HG03354 (cell line): Measurements from ENCODE around the gene LRRC4C.

Source experiments
- ATAC-seq: cut with Tn5 transposase; IDR thresholded peaks from one replicate; pipeline ENCODE4 v1.9.1; 2021; ENCODE audit warnings: mild to moderate bottlenecking; ENCODE audit not compliant: unreplicated experiment, poor library complexity, severe bottlenecking

The LRRC4C gene

DNA sequence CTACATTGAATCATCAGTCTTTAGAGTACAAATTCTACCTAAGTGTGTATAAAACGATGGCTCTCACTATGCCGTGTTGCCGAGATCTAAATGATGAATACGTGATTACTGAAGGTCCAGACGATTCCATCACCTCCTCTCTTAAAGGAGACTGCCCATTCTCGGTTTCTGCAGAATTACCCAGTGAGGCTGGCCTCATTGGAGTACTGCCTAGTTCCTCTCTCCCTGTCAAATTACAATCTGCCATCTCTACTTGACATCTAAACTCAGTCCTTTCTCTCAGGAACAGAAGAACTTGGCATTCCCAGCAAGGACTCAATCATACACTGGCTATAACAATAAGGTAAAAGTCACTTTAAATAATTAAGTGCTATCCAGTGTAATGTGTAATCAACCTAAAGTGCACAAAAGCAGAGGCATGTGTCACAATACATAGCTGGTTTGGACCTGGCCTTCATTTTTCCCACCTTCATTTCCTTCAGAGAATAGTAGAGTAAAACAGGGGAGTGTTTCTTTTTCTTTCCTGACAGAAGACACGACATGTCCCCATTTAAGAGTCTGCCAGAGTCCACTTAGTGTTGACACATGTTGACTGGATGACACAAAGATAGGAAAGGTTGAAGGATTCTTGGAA, 634.1 kb downstream of the LRRC4C start:
- no peak for ATAC-seq

DNA sequence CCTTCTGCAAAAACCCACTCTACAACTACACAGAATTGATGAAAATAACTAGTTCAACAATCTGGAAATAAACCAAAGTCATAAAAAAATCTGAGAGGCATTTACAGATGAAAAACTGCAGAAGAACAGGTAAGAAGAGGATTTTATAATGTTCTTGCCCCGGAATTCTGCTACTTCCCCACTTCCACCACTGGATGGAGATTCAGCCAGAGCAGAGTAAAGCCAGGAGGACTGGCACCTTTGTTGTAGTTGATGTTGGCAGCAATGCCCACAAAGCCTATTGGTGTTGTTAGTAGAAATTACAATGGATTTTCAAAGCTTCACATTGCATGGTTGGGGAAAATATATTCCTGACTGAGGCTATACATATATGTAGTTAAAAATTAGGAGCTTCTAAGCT, 640.2 kb downstream of the LRRC4C start:
- no peak for ATAC-seq

DNA sequence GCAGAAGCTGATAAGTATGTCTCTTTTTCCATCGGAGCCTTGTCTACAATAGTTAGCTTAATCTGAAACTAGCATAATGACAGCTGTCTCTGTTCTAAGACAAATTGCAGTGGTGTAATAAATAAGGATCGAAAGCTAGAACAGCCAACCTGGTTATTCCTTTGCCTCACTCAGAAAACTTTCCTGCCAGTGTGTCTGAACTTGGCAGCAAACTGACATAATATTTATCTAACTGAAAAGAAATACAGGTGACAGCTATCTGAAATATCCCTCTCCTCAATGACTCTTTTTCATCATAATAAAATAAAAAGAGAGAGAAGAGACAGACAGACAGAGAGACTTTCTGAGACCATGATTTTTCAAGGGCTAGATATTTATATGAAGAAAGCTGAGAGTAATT, 642.5 kb downstream of the LRRC4C start:
- no peak for ATAC-seq

DNA sequence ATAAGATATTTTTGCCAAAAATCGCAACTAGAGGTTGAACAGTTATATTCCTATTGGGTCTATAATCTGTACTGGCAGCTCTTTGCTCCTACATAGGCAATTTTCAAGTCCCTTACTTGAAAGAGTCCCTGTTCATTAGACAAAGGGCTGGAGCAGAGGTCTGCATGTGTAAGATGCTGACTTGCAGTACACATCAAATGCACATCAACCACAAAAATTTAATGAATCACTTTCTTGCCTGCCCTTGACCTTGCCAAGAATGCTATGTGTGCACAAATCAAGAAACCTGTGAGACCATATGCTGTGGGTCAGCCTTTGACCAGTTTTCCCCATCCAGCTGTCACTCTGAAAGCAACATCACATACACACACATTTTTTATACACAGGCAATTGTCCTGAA, 661.5 kb downstream of the LRRC4C start:
- ATAC-seq, result no peak

DNA sequence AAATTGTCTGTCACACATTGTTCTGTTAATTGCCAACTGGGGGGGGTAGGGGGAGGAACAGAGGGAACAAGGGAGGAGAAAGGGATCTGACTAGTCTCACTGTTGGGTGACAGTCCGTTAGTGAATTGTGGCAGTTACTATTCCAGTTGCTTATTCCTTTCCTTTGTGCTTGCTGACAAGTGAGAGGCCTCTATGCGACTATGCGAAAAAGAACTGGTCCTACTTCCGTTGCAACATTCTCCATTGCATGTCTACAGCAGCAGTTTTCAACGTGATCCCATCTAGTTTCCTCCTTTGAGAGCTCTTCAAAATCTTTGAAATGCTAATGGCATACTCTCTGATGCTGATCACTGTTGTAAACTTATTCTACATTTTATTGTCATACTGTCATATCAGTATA, 672.2 kb downstream of the LRRC4C start:
- ATAC-seq, result no peak

DNA sequence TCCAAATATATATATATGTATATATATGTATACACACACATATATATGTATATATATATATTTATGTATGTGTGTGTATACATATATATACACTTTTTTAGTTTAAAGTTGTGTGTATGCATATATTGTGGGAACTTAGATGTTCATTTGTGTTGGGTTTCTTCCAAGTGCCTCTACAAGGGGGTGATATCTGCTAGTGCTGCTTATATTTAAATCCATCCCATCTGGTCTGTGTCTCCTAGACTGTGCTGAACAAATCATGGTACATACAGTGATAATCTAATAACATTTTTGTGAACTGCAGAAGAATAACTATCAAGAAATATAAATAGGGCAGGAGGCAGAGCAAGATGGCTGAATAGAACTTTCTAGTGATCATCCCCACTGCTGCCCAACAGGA, 696.4 kb downstream of the LRRC4C start:
- ATAC-seq, result no peak

DNA sequence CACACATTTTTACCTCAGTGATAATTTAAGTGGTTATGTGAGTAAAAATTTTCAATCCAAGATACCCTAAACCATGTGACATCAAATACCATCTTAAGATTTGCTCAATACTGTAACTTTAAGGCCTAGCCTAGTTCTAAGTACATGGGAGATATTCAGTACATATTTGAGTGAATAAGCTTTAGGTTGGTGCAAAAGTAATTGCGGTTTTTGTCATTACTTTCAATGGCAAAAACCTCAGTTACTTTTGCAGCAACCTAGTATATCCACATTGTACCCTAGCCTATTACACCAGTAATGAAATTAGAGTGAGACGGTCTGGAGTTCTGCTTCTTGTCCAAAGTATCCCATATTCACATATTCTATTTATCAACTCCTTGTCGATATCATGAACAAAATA, 700.1 kb downstream of the LRRC4C start:
- ATAC-seq, result no peak

DNA sequence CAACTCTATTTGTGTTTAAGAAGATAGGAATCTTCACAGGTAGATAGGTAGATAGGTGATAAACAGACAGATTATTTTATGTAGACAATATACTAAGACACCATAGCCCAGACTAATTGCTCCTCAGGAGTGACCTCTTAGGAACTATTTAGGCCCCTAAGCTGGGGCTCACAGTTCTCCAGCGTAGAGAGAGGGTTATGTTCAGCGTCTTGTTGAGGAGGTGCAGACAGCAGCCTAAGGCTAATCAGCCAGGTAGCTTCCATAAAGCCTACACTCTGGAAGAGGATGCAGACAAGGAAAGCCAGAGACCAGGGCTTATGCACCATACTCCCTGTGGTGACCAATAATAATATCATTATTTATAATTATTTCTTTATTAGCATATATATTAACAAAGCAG, 705.2 kb downstream of the LRRC4C start:
- ATAC-seq, result no peak

DNA sequence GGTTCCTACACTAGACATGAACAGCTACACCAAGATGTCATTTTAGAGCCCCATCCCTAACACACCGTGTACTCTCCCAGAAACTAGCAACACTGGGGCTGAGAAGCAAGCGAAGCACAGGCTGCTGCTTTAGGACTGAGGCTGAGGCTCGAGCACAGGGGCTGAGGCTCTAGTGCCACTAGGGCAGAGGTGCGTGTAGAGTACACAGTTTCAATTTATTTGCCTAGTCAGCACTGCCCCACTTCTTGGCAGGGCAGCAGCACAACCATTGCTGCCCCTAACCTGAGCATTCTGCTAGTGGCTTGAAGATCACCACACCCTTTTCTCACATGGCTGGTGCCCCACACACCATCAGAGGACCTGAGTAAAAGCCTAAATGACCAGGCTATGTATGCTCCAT, 713.2 kb downstream of the LRRC4C start:
- ATAC-seq, result no peak

DNA sequence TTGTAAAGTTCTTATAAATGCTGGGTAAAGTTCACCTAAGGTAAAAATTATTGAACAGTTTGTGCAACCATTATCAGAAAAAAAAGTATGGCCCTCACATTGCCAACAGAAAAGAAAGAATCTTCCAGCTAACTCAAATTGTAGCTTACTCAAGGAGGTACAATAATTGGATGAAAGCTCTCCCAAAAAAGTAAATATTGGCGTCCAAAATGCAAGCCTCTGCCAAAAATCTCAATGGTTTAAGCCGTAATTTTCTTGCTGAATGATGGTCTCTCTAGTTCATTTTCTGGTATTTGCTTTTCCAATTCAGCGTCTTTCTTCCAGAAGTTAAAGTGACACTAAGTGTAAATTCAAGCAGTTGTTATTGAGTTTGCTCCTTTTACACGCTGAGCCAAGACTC, 727.3 kb downstream of the LRRC4C start:
- no peak for ATAC-seq

DNA sequence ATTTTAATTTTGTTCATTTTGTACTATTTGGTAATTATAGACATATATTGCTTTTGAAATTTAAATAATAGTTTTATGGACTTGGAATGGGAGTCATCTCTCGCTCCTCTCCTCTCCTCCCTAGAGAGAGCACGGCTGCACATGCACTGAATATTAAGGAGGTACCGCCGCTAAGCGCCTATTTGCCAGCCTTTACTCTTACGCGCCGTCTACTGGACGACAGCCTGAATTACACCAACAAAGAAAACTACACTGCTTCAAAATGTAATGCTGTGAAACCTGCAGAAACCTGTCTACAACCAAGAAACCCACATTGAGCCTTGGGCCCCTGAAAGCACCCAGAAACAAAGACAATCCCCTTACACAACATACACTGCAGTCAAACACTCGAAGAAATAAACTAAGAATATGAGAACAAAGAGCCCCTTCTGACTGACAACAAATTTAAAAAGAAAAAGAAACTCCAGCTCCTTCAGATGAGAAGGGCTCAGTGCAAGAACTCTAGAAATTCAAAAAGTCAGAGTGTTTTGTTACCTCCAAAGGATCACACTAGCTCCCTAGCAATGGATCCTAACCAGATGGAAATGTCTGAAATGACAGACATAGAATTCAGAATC, 737.2 kb downstream of the LRRC4C start:
- peak; percentile 53 for ATAC-seq

DNA sequence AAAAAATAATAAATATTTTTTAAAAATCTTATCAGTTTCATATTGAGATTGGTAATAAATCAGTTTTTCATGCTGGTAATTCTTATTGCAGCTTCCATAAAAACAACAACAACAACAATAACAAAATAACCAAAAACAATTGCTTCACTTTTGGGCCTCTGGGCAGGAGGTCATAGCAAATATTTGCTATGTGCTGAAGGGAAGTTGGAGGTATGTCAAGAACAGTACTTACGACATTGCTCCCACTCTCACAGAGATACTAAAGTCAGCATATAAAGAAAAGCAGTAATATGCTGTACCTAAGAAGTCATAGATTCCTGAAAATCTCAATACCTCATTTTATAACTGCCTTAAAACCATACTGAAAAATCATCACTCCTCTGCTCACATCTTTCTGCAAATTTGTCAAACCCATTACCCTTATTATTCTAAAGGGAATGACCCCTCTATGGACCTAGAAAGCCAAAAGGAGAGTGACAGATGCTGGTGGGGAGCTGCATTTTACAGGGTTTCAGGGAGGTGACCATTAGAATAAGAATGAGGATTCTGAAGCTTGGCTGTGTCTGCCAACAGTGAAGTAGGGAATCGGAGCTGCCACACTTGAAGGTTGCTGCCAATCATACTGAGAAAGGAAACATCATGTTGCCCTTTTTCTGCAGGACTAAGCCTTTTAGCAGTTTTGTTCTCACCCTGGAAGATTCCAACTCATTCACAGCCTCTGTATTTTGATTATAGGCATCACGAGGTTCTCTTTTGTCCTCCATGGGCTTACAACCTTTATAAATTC, 742.9 kb downstream of the LRRC4C start:
- no peak for ATAC-seq

DNA sequence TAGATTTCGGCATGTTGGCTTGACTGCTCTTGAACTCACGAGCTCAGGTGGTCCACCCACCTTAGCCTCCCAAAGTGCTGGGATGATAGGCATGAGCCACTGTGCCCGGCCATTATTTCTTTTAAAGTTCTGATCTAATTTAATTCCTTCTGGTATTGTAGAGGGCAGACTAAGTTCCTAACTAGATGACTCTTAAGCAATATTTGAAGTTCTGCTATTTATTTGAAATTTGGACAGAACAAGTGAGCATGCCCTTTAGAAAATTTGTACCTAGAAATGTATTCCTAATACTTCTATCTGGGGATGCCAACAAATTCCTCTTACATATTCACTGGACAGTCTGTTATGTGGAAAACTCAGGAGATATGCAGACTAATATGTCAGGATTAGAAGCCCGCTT, 746.4 kb downstream of the LRRC4C start:
- ATAC-seq, result no peak

DNA sequence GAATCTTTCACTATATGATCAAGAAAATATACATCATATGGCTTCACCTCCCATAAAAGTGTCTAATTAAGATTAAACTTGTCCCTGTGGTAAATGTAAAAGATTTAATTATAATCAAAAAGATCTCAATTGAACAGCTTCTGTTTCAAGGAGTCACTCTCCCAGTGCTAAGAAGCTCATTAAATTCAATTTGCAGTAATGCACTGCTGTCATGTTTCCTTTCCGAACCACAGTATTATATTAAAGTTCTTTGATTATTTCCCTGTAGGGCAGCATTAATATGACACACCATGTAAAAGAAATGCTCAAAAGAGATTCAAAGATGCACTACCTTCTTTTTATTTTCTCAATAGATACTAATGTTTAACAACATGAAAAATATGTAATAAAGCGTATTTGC, 758.4 kb downstream of the LRRC4C start:
- ATAC-seq, result no peak

DNA sequence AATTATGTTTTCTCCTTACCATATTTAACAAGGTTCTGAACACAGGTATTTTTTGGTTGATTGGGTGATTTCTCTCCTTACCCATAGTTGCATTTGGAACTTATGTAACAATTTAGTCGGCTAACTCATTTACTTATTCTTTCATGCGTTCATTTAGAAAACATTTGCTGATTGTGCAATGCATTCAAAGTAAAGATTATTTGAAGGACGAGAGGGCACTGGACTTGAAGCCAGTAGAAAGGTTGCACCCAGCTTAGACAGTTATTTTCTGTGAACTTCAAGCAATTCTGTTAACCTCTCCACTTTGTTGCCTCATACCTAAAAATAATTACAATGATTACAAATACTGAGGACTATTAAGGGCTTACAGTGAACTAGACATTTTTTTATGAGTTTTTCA, 769.6 kb downstream of the LRRC4C start:
- no peak for ATAC-seq

DNA sequence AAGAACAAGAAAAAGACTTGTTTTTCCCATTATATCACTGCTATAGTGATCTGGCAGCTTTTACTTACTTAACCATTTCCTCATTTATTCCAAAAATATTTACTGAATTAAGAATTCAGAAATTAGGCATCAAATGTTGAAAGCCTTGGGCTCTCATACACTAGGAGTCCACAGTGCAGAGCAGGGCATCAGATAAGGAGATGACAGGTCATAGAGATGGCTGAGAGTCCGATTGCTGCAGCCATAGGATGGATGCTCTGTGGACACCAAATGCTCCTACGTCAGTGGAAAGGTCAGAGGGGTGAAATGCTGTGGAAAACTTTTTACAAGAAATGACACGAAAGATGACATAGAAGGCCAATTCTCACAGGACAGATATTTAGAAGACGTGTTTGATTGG, 771.1 kb downstream of the LRRC4C start:
- no peak for ATAC-seq

DNA sequence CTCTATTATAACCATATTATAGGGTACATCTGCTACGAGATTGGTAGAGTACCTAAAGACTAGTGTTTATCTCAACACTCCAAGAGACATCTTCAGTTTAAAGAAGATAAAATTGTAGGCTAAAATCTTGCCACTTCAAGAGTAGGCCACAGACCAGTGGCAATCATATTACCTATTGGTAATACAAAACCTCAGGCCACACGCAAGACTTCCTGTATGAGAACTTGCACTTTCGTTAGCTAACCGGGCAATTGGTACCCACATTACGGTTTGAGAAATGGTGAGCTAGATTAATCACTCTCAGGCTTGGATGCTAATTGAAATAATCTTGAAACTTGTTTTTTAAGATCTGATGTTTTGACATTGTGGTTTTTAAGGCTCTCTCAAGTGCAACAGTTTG, 772.7 kb downstream of the LRRC4C start:
- no peak for ATAC-seq

DNA sequence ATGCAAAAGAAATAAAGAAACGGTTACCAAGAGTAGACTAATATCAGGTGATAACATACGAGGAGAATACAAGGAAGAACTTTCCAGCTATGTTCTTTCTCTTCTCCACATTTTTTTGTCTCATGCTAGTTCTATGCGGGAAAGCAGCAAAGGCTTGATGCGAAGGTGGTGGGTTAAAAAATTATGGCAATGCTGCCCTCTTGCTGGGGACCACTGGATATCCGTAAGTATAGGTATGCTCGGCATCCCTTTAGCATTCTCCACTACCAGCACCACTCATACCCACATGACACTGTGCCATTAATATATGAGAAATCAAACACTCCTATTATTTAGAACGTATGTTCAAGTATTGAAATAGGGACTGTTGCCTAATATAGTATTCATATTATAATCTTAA, 776.4 kb downstream of the LRRC4C start:
- ATAC-seq, result no peak

DNA sequence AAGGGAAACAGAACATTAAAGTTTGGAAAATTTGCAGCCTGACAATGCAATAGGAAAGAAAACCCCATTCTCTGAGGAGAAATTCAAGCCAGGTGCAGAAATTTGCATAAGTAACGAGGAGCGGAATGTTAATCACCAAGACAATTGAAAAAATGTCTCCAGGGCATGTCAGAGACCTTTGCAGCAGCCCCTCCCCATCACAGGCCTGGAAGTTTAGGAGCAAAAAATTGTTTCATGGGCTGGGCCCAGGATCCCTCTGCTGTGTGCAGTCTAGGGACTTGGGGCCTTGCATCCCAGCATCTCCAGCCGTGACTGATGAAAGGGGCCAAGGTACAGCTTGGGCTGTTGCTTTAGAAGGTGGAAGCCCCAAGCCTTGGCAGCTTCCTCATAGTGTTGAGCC, 780.2 kb downstream of the LRRC4C start:
- ATAC-seq, result no peak

DNA sequence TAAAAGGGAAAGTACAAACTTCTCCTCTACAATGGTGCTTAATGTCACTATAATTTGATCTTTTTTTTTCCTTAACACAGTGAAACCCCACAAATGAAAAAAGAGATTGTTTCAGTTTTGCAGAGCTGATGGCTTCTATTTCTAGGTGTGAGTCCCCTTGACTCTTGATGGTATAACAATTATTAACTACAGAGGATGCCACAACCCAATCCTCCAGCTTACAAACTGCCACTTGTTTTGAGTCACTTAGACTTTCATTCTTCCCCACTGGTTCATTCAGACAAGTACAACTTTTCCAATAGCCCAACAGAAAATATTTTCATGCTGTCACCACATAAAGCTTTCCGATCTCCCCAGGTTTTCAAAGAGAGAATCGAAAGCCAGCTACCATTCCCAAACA, 812.2 kb downstream of the LRRC4C start:
- peak; percentile 92 for ATAC-seq

DNA sequence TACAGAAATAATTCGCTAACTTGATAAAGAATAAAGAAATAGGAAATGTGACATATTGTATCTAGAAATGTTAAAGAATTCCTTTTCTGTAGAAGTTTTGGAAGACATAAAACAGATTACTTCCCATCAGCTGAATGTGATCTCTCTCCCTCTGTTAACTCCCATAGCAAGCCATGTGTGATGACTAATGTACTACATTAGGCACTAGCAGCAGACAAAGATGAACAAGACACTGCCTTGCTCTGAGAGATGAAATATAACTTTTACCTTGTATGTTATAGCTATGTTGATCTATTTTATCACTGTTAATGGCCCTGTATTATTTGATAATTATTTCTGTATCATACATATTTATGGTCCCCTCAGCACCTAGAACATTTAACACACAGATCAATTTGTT, 817.2 kb downstream of the LRRC4C start:
- ATAC-seq, result no peak
